ENCODE data around the gene DCDC2. TPM values are rescaled to one million over a fixed set of nuclear protein-coding genes. Genes with fewer than 3 reads are reported as not detected.

DCDC2 gene
- total RNA-seq, 4 donors from 2014 or later, result 0.51 TPM; not detected in 3

DNA sequence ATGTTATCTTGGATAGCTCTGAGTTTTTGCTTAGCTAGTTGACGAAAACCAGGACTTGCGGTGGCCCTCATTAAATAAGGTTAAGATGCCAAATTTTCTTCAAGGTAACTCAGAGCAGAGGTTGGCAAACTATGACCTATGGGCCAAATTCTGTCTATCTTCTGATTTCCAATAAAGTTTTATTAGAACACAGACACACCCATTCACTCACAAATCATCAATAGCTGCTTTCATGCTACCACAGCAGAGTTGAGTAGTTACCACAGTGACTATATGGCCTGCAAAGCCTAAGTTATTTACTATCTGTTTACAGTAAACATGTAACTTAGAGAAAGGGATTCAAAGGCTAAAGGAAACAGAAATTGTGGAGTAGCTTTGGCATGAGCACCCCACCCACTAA, 23.6 kb downstream of the DCDC2 start:
- TF ChIP-seq CTCF (IDR thresholded peaks at IDR 0.05; ENCODE audit: low read depth), result no peak

DNA sequence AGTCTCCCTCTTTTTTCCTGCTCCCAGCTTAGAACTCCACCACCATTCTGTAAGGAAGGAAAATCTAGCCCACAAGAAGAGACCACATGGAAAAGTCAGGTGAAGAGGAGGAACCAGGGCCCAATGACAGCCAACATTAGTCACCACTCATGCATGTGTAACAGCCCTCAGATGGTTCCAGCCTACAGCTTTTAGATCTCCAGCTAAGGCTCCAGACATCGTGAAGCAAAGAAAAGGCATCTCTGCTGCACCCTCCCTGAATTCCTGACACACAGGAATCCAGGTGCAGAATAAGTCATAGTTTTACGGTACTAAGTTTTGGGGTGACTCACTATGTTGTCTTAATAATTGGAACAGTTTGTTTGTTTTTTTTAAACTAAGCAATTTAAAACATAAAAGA, 25.5 kb downstream of the DCDC2 start:
- no peak for TF ChIP-seq CTCF (IDR thresholded peaks at IDR 0.05; ENCODE audit: low read depth)

DNA sequence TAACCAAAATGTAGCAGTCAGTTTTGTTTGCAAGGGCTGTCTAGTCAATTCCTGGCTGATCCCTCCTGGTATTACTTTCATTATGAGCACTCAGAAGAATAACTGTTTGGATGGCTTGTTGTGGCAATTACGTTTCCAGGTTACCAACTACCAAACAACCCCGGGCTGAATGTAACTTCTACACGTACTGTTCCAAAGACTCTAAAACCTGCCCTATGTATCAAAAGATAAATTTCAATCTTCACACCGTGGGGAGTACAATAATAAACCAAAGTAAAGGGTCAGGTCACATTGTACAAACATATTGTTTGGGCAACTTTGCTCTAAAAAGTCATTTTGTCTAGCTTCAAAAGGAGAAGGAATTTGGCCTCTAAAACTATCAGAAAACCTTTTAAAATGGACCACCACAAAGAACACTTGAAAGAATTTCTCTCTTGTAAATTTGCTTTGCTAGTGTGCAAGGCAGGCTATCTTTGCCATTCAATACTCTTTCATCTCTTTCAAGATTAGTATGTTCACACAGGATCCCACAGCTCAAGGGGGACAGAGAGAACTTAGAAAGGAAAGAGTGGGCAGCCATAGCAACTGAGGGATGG, 27.6 kb downstream of the DCDC2 start:
- TF ChIP-seq CTCF (IDR thresholded peaks at IDR 0.05; ENCODE audit: low read depth), result no peak

DNA sequence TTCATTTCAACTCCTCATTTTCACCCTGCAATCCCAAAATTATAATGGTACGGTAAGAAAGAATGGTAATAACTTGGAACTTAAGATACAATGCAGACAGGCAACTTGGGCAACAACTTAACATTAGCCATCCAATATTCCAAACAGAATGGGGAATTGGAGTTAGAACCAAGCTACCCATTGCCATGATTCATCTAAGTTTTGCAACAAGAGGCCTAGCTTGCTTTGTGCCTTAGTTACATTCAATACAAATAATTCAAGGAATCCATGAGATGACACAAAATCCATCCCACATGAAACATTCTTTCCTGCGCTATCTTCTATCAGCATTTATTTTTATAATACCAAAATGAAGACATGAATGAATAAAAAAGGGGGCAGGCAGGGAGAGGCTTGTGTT, 28.4 kb downstream of the DCDC2 start:
- TF ChIP-seq CTCF (IDR thresholded peaks at IDR 0.05; ENCODE audit: low read depth), result no peak

DNA sequence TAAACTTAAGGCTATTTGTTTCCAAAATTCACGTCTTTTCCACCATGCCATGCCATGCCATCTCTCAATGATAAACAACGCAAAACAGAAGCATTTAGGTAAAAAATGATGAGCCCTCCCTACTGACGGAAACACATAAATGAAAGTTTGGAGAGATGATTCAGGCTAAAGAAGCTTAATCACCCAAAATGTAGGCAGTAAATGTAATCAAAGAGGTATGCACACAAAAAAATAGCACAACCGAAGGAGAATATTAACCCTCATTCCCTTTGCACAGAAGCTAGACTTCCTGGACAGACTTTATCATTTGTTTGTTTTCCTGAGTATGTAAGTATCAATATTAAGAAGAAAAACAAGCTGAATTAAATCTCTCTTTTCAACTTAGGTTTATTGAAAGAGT, 28.8 kb downstream of the DCDC2 start:
- TF ChIP-seq CTCF (IDR thresholded peaks at IDR 0.05; ENCODE audit: low read depth), result no peak

DNA sequence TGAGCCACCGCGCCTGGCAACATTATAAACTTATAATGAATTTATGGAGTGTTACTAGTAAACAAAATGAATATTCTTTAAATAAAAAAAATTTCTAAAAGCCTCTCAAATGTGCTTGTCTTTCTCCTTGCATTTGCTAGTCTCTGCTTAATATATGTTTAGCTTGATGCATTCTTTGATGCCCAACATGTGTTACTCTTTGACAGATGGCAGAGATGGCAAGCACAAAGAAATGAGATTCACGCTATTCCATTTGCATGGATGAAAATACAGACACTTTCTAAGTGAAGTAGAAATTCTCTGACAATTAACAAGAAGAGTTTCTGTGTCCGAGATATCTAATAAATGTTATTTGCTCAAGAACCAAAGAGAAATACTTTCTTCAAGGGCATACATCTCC, 30.1 kb downstream of the DCDC2 start:
- TF ChIP-seq CTCF (IDR thresholded peaks at IDR 0.05; ENCODE audit: low read depth), result no peak

GRCh38 chr6:24325978-24326377, 31.9 kb downstream of the DCDC2 start:
- no peak for TF ChIP-seq CTCF (IDR thresholded peaks at IDR 0.05; ENCODE audit: low read depth)

All from subcutaneous adipose tissue (tissue), 4 donors.